WTC11 (cell line): ENCODE results near the gene ENTPD8. TPM values are rescaled to one million over a fixed set of nuclear protein-coding genes. Genes with fewer than 3 reads are reported as not detected.

Source experiments
- ATAC-seq: fragments of 200-7000 bp; cut with Tn5 transposase; 2 replicates; pipeline ENCODE4 v1.10.0; 2021; ENCODE audit warnings: mild to moderate bottlenecking, moderate library complexity
- CTCF ChIA-PET: fragments of 300-600 bp; sonication (Branson Sonifier 250); formaldehyde crosslinking; loops from one replicate; lab custom pipeline; 2021; ENCODE audit warnings: antibody characterized with exemption; lab: Charles Lee
- POLR2A ChIA-PET: fragments of 350-600 bp; sonication (Branson Sonifier 250); formaldehyde crosslinking; loops from one replicate; lab custom pipeline; 2021; ENCODE audit warnings: antibody characterized with exemption; lab: Charles Lee
- DNase-seq: peaks from one replicate; pipeline ENCODE4 v3.0.0; 2021; ENCODE audit warnings: low spot score
- H3K27ac Mint-ChIP-seq: 2 replicates; pipeline ENCODE4 v1.8.0; 2021; ENCODE audit warnings: mixed read lengths
- H3K27me3 Mint-ChIP-seq: 2 replicates; pipeline ENCODE4 v1.8.0; 2021; ENCODE audit warnings: low read depth, mild to moderate bottlenecking, moderate library complexity, mixed read lengths
- H3K36me3 Mint-ChIP-seq: 2 replicates; pipeline ENCODE4 v1.8.0; 2021; ENCODE audit warnings: mixed read lengths
- H3K4me1 Mint-ChIP-seq: 2 replicates; pipeline ENCODE4 v1.8.0; 2022; ENCODE audit warnings: mixed read lengths
- H3K4me3 Mint-ChIP-seq: 2 replicates; pipeline ENCODE4 v1.8.0; 2021; ENCODE audit warnings: mild to moderate bottlenecking, moderate library complexity, mixed read lengths
- H3K9me3 Mint-ChIP-seq: 2 replicates; pipeline ENCODE4 v1.8.0; 2021; ENCODE audit warnings: mixed read lengths
- EMX1 ChIP-seq: fragments of 250-450 bp; sonication (Bioruptor Pico); IDR thresholded peaks from 2 replicates; pipeline ENCODE4 v1.8.0; 2021; ENCODE audit warnings: mild to moderate bottlenecking
- FOXJ3 ChIP-seq: sonication (generic); formaldehyde crosslinking; IDR thresholded peaks from 2 replicates; pipeline ENCODE4 v1.9.0; 2021; ENCODE audit warnings: missing genetic modification reagents, mild to moderate bottlenecking, borderline replicate concordance
- FOXK1 ChIP-seq: sonication (generic); formaldehyde crosslinking; IDR thresholded peaks from 2 replicates; pipeline ENCODE4 v1.8.0; 2022; ENCODE audit warnings: mild to moderate bottlenecking, moderate library complexity, missing genetic modification reagents
- HMGA2 ChIP-seq: fragments of 250-450 bp; sonication (Bioruptor Pico); IDR thresholded peaks from 2 replicates; pipeline ENCODE4 v1.4.0; 2021; ENCODE audit warnings: mild to moderate bottlenecking, moderate library complexity
- JUN ChIP-seq: sonication (generic); formaldehyde crosslinking; IDR thresholded peaks from 2 replicates; pipeline ENCODE4 v1.8.0; 2023; ENCODE audit warnings: mild to moderate bottlenecking, missing genetic modification reagents
- MYBL2 ChIP-seq: sonication (generic); formaldehyde crosslinking; IDR thresholded peaks from 2 replicates; pipeline ENCODE4 v1.8.1; 2023; ENCODE audit warnings: mild to moderate bottlenecking, moderate library complexity, missing genetic modification reagents
- NFE2L1 ChIP-seq: sonication (generic); formaldehyde crosslinking; IDR thresholded peaks from 2 replicates; pipeline ENCODE4 v1.8.1; 2023; ENCODE audit warnings: missing genetic modification reagents
- RELA ChIP-seq: sonication (generic); formaldehyde crosslinking; IDR thresholded peaks from 2 replicates; pipeline ENCODE4 v1.8.1; 2022; ENCODE audit warnings: missing genetic modification reagents, mild to moderate bottlenecking, borderline replicate concordance
- ZNF219 ChIP-seq: sonication (generic); formaldehyde crosslinking; IDR thresholded peaks from 2 replicates; pipeline ENCODE4 v1.8.0; 2023; ENCODE audit warnings: missing genetic modification reagents, mild to moderate bottlenecking, borderline replicate concordance
- total RNA-seq: library from RNA; stranded (reverse); gene quantifications from 3 replicates; pipeline ENCODE4 v1.2.3, GENCODE V29; 2021
- TF ChIP-seq, protein P1 (sequence below): sonication (generic); formaldehyde crosslinking; IDR thresholded peaks from 2 replicates; pipeline ENCODE4 v1.8.1; 2022; ENCODE audit warnings: low read depth, missing genetic modification reagents, borderline replicate concordance
- TF ChIP-seq, protein P2 (sequence below): fragments of 200-600 bp; IDR thresholded peaks from 2 replicates; pipeline ENCODE4 v1.8.0; 2022; ENCODE audit warnings: antibody characterized with exemption
- TF ChIP-seq, protein P3 (sequence below): fragments of 250-450 bp; sonication (Bioruptor Pico); IDR thresholded peaks from 2 replicates; pipeline ENCODE4 v1.8.0; 2021; ENCODE audit warnings: mild to moderate bottlenecking
- TF ChIP-seq, protein P4 (sequence below): sonication (generic); formaldehyde crosslinking; IDR thresholded peaks from 2 replicates; pipeline ENCODE4 v1.8.1; 2023; ENCODE audit warnings: mild to moderate bottlenecking, missing genetic modification reagents, moderate library complexity
- TF ChIP-seq, protein P5 (sequence below): sonication (generic); formaldehyde crosslinking; IDR thresholded peaks from 2 replicates; pipeline ENCODE4 v1.8.1; 2023; ENCODE audit warnings: mild to moderate bottlenecking, missing genetic modification reagents, borderline replicate concordance
- TF ChIP-seq, protein P6 (sequence below): sonication (generic); formaldehyde crosslinking; IDR thresholded peaks from 2 replicates; pipeline ENCODE4 v1.8.1; 2022; ENCODE audit warnings: mild to moderate bottlenecking, moderate library complexity, missing genetic modification reagents
- TF ChIP-seq, protein P7 (sequence below): fragments of 250-450 bp; sonication (Bioruptor Pico); IDR thresholded peaks from 2 replicates; pipeline ENCODE4 v1.9.0; 2021; ENCODE audit warnings: moderate library complexity, mild to moderate bottlenecking, inconsistent platforms, borderline replicate concordance

ENTPD8 gene
- total RNA-seq, 1 experiment from 2014 or later: 2.3 TPM

DNA sequence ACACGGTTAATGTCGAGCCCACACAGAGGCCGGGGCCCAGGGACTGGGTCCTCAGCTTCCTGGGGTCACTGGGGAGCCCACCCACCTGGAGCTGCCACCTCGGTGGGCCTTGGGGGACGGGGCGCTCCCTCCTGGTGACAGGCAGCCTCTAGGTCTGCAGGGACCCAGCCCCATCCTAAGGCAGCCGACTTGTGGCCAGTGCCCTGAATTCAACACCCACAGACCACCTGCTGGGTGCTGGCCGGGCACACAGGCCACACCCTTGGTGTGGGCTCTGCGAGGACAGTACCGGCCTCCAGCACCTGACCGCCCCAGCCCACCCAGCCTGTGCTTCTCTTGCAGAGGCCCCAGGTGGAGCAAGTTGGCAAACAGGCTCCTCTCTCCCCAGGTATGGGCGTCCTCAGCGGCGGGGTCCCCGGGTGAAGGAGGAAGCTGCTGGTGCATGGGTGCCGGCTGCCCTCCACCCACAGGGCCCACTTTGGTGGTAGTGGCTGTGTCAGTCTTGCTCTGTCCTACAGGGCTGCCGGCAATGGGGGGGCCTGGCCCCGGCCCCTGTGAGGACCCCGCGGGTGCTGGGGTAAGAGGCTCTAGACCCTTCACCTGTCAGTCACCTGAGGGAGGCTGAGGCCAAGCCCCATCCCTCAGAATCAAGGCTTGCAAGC is 8.3 kb downstream of the ENTPD8 start:
- Mint-ChIP-seq H3K9me3 (no peaks in the 10 kb centered on the region), H3K36me3 (no peaks in the 10 kb centered on the region), H3K4me1 (no peaks in the 10 kb centered on the region), H3K27me3 (no peaks in the 10 kb centered on the region), H3K27ac (no peak overlapping the region), H3K4me3 (no peak overlapping the region)
- ChIA-PET POLR2A (no interaction called here), CTCF (interaction anchor here (1.6 to 2.1 kb wide), 2 partner anchors 10 to 146 kb away, joined by 6 to 7 read pairs; partner anchors contain the start of gene EXD3)
- ATAC-seq (no peak), DNase-seq (no peak)
- TF ChIP-seq FOXJ3 (CRISPR knock-in tag) (no peak), FOXK1 (CRISPR knock-in tag) (no peak), MYBL2 (CRISPR knock-in tag) (no peak), NFE2L1 (CRISPR knock-in tag) (no peak), JUN (no peak), RELA (CRISPR knock-in tag) (no peak), ZNF219 (CRISPR knock-in tag) (no peak), HMGA2 (CRISPR knock-in tag) (no peak), EMX1 (no peak)
- TF ChIP-seq, protein P1, sequence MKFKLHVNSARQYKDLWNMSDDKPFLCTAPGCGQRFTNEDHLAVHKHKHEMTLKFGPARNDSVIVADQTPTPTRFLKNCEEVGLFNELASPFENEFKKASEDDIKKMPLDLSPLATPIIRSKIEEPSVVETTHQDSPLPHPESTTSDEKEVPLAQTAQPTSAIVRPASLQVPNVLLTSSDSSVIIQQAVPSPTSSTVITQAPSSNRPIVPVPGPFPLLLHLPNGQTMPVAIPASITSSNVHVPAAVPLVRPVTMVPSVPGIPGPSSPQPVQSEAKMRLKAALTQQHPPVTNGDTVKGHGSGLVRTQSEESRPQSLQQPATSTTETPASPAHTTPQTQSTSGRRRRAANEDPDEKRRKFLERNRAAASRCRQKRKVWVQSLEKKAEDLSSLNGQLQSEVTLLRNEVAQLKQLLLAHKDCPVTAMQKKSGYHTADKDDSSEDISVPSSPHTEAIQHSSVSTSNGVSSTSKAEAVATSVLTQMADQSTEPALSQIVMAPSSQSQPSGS (CRISPR knock-in tag): no peak
- TF ChIP-seq, protein P2, sequence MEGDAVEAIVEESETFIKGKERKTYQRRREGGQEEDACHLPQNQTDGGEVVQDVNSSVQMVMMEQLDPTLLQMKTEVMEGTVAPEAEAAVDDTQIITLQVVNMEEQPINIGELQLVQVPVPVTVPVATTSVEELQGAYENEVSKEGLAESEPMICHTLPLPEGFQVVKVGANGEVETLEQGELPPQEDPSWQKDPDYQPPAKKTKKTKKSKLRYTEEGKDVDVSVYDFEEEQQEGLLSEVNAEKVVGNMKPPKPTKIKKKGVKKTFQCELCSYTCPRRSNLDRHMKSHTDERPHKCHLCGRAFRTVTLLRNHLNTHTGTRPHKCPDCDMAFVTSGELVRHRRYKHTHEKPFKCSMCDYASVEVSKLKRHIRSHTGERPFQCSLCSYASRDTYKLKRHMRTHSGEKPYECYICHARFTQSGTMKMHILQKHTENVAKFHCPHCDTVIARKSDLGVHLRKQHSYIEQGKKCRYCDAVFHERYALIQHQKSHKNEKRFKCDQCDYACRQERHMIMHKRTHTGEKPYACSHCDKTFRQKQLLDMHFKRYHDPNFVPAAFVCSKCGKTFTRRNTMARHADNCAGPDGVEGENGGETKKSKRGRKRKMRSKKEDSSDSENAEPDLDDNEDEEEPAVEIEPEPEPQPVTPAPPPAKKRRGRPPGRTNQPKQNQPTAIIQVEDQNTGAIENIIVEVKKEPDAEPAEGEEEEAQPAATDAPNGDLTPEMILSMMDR: no peak
- TF ChIP-seq, protein P3, sequence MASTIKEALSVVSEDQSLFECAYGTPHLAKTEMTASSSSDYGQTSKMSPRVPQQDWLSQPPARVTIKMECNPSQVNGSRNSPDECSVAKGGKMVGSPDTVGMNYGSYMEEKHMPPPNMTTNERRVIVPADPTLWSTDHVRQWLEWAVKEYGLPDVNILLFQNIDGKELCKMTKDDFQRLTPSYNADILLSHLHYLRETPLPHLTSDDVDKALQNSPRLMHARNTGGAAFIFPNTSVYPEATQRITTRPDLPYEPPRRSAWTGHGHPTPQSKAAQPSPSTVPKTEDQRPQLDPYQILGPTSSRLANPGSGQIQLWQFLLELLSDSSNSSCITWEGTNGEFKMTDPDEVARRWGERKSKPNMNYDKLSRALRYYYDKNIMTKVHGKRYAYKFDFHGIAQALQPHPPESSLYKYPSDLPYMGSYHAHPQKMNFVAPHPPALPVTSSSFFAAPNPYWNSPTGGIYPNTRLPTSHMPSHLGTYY (CRISPR knock-in tag): no peak
- TF ChIP-seq, protein P4, sequence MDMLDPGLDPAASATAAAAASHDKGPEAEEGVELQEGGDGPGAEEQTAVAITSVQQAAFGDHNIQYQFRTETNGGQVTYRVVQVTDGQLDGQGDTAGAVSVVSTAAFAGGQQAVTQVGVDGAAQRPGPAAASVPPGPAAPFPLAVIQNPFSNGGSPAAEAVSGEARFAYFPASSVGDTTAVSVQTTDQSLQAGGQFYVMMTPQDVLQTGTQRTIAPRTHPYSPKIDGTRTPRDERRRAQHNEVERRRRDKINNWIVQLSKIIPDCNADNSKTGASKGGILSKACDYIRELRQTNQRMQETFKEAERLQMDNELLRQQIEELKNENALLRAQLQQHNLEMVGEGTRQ: no peak
- TF ChIP-seq, protein P5, sequence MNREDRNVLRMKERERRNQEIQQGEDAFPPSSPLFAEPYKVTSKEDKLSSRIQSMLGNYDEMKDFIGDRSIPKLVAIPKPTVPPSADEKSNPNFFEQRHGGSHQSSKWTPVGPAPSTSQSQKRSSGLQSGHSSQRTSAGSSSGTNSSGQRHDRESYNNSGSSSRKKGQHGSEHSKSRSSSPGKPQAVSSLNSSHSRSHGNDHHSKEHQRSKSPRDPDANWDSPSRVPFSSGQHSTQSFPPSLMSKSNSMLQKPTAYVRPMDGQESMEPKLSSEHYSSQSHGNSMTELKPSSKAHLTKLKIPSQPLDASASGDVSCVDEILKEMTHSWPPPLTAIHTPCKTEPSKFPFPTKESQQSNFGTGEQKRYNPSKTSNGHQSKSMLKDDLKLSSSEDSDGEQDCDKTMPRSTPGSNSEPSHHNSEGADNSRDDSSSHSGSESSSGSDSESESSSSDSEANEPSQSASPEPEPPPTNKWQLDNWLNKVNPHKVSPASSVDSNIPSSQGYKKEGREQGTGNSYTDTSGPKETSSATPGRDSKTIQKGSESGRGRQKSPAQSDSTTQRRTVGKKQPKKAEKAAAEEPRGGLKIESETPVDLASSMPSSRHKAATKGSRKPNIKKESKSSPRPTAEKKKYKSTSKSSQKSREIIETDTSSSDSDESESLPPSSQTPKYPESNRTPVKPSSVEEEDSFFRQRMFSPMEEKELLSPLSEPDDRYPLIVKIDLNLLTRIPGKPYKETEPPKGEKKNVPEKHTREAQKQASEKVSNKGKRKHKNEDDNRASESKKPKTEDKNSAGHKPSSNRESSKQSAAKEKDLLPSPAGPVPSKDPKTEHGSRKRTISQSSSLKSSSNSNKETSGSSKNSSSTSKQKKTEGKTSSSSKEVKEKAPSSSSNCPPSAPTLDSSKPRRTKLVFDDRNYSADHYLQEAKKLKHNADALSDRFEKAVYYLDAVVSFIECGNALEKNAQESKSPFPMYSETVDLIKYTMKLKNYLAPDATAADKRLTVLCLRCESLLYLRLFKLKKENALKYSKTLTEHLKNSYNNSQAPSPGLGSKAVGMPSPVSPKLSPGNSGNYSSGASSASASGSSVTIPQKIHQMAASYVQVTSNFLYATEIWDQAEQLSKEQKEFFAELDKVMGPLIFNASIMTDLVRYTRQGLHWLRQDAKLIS: no peak
- TF ChIP-seq, protein P6, sequence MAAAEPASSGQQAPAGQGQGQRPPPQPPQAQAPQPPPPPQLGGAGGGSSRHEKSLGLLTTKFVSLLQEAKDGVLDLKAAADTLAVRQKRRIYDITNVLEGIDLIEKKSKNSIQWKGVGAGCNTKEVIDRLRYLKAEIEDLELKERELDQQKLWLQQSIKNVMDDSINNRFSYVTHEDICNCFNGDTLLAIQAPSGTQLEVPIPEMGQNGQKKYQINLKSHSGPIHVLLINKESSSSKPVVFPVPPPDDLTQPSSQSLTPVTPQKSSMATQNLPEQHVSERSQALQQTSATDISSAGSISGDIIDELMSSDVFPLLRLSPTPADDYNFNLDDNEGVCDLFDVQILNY (CRISPR knock-in tag): no peak
- TF ChIP-seq, protein P7, sequence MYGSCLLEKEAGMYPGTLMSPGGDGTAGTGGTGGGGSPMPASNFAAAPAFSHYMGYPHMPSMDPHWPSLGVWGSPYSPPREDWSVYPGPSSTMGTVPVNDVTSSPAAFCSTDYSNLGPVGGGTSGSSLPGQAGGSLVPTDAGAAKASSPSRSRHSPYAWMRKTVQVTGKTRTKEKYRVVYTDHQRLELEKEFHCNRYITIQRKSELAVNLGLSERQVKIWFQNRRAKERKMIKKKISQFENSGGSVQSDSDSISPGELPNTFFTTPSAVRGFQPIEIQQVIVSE: no peak
